Mononuclear cell (primary cell): Measurements from ENCODE around the gene CMYA5. TPM values are rescaled to one million over a fixed set of nuclear protein-coding genes. Genes with fewer than 3 reads are reported as not detected.

Source experiments
- H3K27me3 ChIP-seq: 2 replicates; pipeline ENCODE4 v1.6.0; 2011; ENCODE audit warnings: low read length, control low read depth; ENCODE audit not compliant: insufficient read depth
- H3K4me1 ChIP-seq: 2 replicates; pipeline ENCODE4 v1.5.1; 2011; ENCODE audit warnings: mild to moderate bottlenecking, low read length, control low read depth; ENCODE audit not compliant: insufficient read depth
- H3K4me3 ChIP-seq: 2 replicates; pipeline ENCODE4 v1.5.1; 2011; ENCODE audit warnings: mild to moderate bottlenecking, low read length, moderate library complexity
- H3K9me3 ChIP-seq: 2 replicates; pipeline ENCODE4 v1.5.1; 2011; ENCODE audit warnings: low read depth, mild to moderate bottlenecking, control low read depth, low read length
- total RNA-seq: library from RNA; depleted of rRNA; stranded (reverse); fragments of >200 nt; gene quantifications from one replicate; pipeline ENCODE4 v1.2.3, GENCODE V29; 2012

CMYA5 gene
- total RNA-seq, 1 donor, result 0.21 TPM

- H3K4me1 ChIP-seq, result no peaks in the 10 kb centered on the region
- H3K4me3 ChIP-seq, result no peak overlapping the region
- no peaks in the 10 kb centered on the region for H3K9me3 ChIP-seq
- peaks cover 15% of the 10 kb centered on the region for H3K27me3 ChIP-seq
Measured at GRCh38 chr5:79727451-79728355, 38.1 kb downstream of the CMYA5 start.

DNA sequence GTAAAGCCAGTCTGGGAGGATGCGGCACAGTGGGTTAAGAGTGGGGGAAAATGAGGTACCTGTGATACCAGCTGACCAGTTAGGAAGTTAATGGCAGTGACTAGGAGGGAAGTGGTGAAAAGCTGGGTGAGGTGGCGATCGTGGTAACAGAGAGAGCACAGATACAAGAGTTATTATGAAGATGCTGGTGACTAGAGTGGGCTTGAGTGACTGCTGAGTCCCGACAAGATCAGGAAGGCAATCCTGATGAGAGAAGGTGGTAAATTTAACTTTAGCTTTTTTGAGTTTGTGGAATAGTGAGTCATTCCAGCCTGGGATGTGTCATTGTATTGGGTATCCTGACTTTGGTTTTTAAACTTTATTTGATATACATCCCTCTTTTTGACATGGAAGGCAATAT lies 38.8 kb downstream of the CMYA5 start:
- H3K27me3 ChIP-seq, result peaks cover 15% of the 10 kb centered on the region
- H3K4me1 ChIP-seq, result no peaks in the 10 kb centered on the region
- no peak overlapping the region for H3K4me3 ChIP-seq
- no peaks in the 10 kb centered on the region for H3K9me3 ChIP-seq

DNA sequence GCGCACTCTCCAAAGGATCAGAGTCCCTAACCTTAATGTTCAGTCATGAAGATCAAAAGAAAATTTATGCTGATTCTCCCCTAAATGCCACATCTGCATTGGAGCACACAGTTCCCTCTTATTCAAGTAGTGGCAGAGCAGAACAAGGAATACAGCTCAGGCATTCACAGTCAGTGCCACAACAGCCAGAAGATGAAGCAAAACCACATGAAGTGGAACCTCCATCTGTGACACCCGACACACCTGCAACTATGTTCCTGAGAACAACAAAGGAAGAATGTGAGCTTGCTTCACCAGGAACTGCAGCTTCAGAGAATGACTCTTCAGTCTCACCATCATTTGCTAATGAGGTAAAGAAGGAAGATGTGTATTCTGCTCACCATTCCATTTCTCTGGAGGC lies 40.0 kb downstream of the CMYA5 start:
- no peaks in the 10 kb centered on the region for H3K9me3 ChIP-seq
- H3K4me1 ChIP-seq, result no peaks in the 10 kb centered on the region
- peaks cover 23% of the 10 kb centered on the region for H3K27me3 ChIP-seq
- no peak overlapping the region for H3K4me3 ChIP-seq

DNA sequence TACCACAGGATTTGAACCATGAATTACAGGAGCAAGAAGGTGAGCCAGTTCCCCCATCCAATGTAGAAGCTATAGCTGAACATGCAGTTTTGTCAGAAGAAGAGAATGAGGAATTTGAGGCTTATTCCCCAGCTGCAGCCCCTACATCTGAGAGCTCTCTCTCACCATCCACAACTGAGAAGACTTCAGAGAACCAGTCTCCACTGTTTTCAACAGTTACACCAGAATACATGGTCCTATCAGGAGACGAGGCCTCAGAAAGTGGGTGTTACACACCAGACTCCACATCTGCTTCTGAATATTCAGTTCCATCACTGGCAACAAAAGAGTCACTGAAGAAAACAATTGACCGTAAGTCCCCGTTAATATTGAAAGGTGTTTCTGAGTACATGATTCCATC lies 40.9 kb downstream of the CMYA5 start:
- Histone ChIP-seq H3K4me3 (no peak overlapping the region), H3K4me1 (no peaks in the 10 kb centered on the region), H3K9me3 (no peaks in the 10 kb centered on the region), H3K27me3 (peaks cover 23% of the 10 kb centered on the region)

DNA sequence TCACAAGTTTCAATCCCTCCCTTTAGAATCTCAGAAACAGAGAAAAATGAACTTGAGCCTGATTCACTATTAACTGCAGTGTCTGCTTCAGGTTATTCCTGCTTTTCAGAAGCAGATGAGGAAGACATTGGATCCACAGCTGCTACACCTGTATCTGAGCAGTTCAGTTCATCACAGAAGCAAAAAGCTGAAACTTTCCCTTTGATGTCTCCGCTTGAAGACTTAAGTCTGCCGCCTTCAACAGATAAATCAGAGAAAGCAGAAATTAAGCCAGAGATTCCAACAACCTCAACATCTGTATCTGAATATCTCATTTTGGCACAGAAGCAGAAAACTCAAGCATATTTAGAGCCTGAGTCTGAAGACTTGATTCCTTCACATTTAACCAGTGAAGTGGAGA lies 42.1 kb downstream of the CMYA5 start:
- H3K9me3 ChIP-seq, result no peaks in the 10 kb centered on the region
- H3K4me3 ChIP-seq, result no peak overlapping the region
- peaks cover 11% of the 10 kb centered on the region for H3K4me1 ChIP-seq
- peaks cover 23% of the 10 kb centered on the region for H3K27me3 ChIP-seq

GRCh38 chr5:79736528-79737514 lies 47.2 kb downstream of the CMYA5 start:
- peaks cover 9% of the 10 kb centered on the region for H3K27me3 ChIP-seq
- no peak overlapping the region for H3K4me3 ChIP-seq
- no peaks in the 10 kb centered on the region for H3K9me3 ChIP-seq
- H3K4me1 ChIP-seq, result peaks cover 18% of the 10 kb centered on the region

- H3K4me1 ChIP-seq, result peaks cover 18% of the 10 kb centered on the region
- H3K4me3 ChIP-seq, result no peak overlapping the region
- peaks cover 8% of the 10 kb centered on the region for H3K27me3 ChIP-seq
- H3K9me3 ChIP-seq, result no peaks in the 10 kb centered on the region
Measured at GRCh38 chr5:79738349-79738748, 48.7 kb downstream of the CMYA5 start.

- no peak overlapping the region for H3K4me3 ChIP-seq
- H3K27me3 ChIP-seq, result peaks cover 3% of the 10 kb centered on the region
- no peaks in the 10 kb centered on the region for H3K4me1 ChIP-seq
- no peaks in the 10 kb centered on the region for H3K9me3 ChIP-seq
Measured at GRCh38 chr5:79742549-79743136, 53.0 kb downstream of the CMYA5 start.

GRCh38 chr5:79743846-79744605 lies 54.4 kb downstream of the CMYA5 start:
- peaks cover 3% of the 10 kb centered on the region for H3K27me3 ChIP-seq
- no peaks in the 10 kb centered on the region for H3K4me1 ChIP-seq
- H3K4me3 ChIP-seq, result no peak overlapping the region
- no peaks in the 10 kb centered on the region for H3K9me3 ChIP-seq

- Histone ChIP-seq H3K9me3 (no peaks in the 10 kb centered on the region), H3K4me1 (no peaks in the 10 kb centered on the region), H3K27me3 (peaks cover 3% of the 10 kb centered on the region), H3K4me3 (no peak overlapping the region)
Measured at GRCh38 chr5:79745255-79745654, 55.6 kb downstream of the CMYA5 start.

GRCh38 chr5:79746642-79747569 lies 57.3 kb downstream of the CMYA5 start:
- Histone ChIP-seq H3K4me3 (no peak overlapping the region), H3K27me3 (peaks cover 3% of the 10 kb centered on the region), H3K4me1 (no peaks in the 10 kb centered on the region), H3K9me3 (no peaks in the 10 kb centered on the region)

DNA sequence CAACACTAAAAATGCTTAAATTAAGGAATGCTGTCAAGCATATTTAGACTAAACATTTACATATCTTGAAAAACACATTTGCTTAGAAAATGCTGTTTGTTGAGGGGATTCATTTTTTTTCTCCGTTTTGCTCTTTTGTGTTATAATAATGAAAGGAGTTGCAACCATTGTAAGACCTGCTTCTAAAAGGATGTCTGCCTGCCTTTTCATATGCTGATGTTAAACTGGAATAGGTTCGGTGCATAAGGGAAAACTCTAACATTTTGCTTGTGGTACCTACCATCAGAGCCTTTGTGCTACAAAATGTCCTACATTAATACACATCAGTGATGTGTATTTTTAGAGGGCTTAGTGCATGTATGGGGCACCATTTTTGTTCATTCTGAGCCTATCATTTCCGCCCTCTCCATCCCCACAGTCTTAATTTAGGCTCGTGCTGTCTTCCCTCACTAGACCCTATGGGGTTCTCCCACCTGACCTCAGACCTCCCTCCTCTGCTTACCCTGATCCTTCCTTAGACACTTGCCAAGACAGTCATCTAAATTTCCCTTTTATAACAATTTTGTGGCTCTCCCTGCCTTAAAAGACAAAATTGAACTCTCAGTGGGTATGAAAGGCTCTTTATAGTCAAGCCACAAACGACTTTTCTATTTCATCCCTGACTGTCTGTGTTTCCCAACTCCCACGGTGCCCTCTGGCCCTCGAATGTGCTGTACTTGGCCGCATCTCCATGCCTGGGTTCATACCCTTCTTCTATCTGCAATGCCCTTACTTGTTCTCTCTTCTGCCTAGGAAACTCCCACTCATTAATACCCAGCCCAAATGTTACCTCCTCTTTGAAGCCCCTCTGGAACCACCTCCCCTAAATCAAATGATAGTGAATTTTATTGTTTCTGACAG lies 61.2 kb downstream of the CMYA5 start:
- no peaks in the 10 kb centered on the region for H3K9me3 ChIP-seq
- peaks cover under 1% of the 10 kb centered on the region for H3K27me3 ChIP-seq
- no peaks in the 10 kb centered on the region for H3K4me1 ChIP-seq
- H3K4me3 ChIP-seq, result no peak overlapping the region

- Histone ChIP-seq H3K4me1 (no peaks in the 10 kb centered on the region), H3K27me3 (peaks cover 4% of the 10 kb centered on the region), H3K4me3 (no peak overlapping the region), H3K9me3 (no peaks in the 10 kb centered on the region)
Measured at GRCh38 chr5:79753092-79753491, 63.5 kb downstream of the CMYA5 start.
